Transverse colon (tissue), 4 donors: ENCODE data around the gene SACM1L. TPM values are rescaled to one million over a fixed set of nuclear protein-coding genes. Genes with fewer than 3 reads are reported as not detected.

Experiments
- DNase-seq: peaks from one replicate; pipeline ENCODE4 v3.0.0-alpha.2; 2019
- H3K27ac ChIP-seq, 4 donors: fragments of 200-600 bp; sonication (generic); 2 replicates each; pipeline ENCODE4 v1.5.1; 2016 to 2018; ENCODE audit warnings: inconsistent platforms in 4 of 4
- H3K27me3 ChIP-seq: fragments of 200-600 bp; sonication (generic); 2 replicates; pipeline ENCODE4 v1.5.1; 2017; ENCODE audit warnings: inconsistent platforms
- H3K36me3 ChIP-seq, 4 donors: fragments of 200-600 bp; sonication (generic); 2 replicates each; pipeline ENCODE4 v1.5.1; 2017 to 2019; ENCODE audit warnings: inconsistent platforms in 4 of 4
- H3K4me1 ChIP-seq, 4 donors: fragments of 200-600 bp; sonication (generic); 2 replicates each; pipeline ENCODE4 v1.5.1; 2017 to 2020; ENCODE audit warnings: inconsistent platforms in 4 of 4
- H3K4me3 ChIP-seq, 4 donors: fragments of 200-600 bp; sonication (generic); 1 replicate in 1 of 4; 2 replicates in 3 of 4; pipeline versions ENCODE4 v1.5.1 to v1.6.1; 2017 to 2019; ENCODE audit warnings: inconsistent platforms in 4 of 4
- H3K9me3 ChIP-seq, 2 donors: fragments of 200-600 bp; sonication (generic); 2 replicates each; pipeline ENCODE4 v1.5.1; 2017 to 2019; ENCODE audit warnings: inconsistent platforms in 2 of 2
- EP300 ChIP-seq: sonication (generic); formaldehyde crosslinking; IDR thresholded peaks from one replicate; pipeline ENCODE4 v1.6.1; 2017; ENCODE audit warnings: antibody characterized with exemption, low read depth
- POLR2A ChIP-seq: fragments of 450-650 bp; IDR thresholded peaks from one replicate; pipeline ENCODE4 v1.6.1; 2016; ENCODE audit warnings: antibody characterized with exemption, mild to moderate bottlenecking, moderate library complexity
- POLR2AphosphoS5 ChIP-seq, 3 donors: sonication (generic); formaldehyde crosslinking; IDR thresholded peaks; one replicate each; pipeline ENCODE4 v1.6.1; 2016; ENCODE audit warnings: antibody characterized with exemption in 3 of 3
- WGBS, 2 donors: methylation state at CpG; one replicate each; pipeline ENCODE4 v1.1.5; 2018; ENCODE audit warnings: low coverage in 1 of 2; 5-methylcytosine and 5-hydroxymethylcytosine counted together
- in situ Hi-C, 4 donors: fragments of 200-750 bp; cut with MboI; loops; one replicate each; pipeline versions ENCODE4 v1.15.0 to v1.15.1; 2017; ENCODE audit warnings: low sequenced_read_pairs in 3 of 4, low pct_ligation_motif_present in 1 of 4, low pct_unique_long_range_greater_than_20kb in 1 of 4
- intact Hi-C: fragments of 100-400 bp; cut with DNase I; formaldehyde crosslinking; loops from one replicate; pipeline ENCODE4 v1.15.1; 2023; ENCODE audit warnings: low total_unique reads
- total RNA-seq, 4 donors: library from RNA; depleted of rRNA; stranded (reverse); fragments of >200 nt; gene quantifications; one replicate each; pipeline ENCODE4 v1.1.0, GENCODE V29; 2016
- TF ChIP-seq, protein P1 (sequence below), 5 experiments: fragments of 200-600 bp in 3 of 5; fragments of 450-650 bp in 2 of 5; sonication (generic) in 3 of 5; IDR thresholded peaks; 1 replicate in 2 of 5; 2 replicates in 3 of 5; pipeline ENCODE4 v1.5.1; 2016 to 2017; ENCODE audit warnings: antibody characterized with exemption in 5 of 5, inconsistent platforms in 3 of 5, mild to moderate bottlenecking in 2 of 5, moderate library complexity in 1 of 5

Gene SACM1L
- total RNA-seq, 4 donors from 2014 or later, result 8.6 to 71.9 (median 53.8) TPM

DNA sequence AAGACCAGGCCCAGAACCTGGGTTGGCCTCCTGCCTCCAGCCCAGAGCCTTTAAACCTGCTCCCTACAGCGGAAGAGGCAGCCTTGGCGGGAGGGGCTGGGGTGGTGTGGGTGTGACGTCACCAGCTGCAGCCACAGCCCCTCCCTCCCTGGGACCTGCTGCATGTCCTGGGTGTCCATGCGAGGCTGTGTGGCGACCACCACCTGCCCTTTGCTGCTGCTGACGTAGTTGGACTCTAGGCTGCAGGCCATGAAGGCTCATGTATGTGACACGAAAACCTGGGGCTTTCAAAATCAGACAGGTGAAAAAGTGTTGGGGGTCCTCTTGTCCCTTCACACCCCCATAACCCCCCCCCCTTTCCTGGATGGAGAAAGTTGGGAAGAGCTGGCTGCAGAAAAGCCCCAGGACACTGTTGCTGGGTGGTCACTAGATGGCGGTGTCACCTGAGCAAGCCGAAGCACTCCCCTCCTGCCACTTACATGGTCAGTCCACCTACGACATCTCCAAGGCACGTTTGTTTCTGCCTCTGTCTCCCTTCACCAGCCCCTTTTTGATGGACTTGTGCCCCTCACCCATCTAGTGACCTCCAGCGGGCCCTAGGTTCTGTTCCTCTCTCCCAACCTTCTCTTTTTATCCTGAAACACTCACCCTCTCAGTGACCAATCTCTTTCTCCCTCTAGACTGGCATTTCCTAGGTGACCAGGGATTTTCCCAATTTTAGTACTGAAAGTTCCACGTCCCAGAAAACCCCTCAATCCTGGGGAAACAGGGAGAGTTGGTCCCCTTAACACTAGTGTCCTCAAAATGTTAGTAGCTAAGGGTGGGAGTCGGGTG lies 71.9 kb downstream of the SACM1L start:
- intact Hi-C loops (loop anchor here (10.0 kb wide), 1 partner anchor 174 kb away; no protein-coding TSS in a partner anchor), in situ Hi-C loops (loop anchor here (5.0 to 25.0 kb wide), 4 partner anchors 164 to 676 kb away; no protein-coding TSS in a partner anchor)
- WGBS, 2 donors, result 0 to 41% methylated on average over 1 to 14 of the region's 14 CpGs
- no peaks in the 10 kb centered on the region for H3K9me3 ChIP-seq
- no peaks in the 10 kb centered on the region for H3K36me3 ChIP-seq
- H3K4me1 ChIP-seq, result peaks cover 0 to 3% (median 0%) of the 10 kb centered on the region in 4 donors
- no peaks in the 10 kb centered on the region for H3K27me3 ChIP-seq
- peak; percentile 58 for DNase-seq
- no peak for TF ChIP-seq POLR2AphosphoS5 (IDR thresholded peaks at IDR 0.05)
- TF ChIP-seq, protein P1, sequence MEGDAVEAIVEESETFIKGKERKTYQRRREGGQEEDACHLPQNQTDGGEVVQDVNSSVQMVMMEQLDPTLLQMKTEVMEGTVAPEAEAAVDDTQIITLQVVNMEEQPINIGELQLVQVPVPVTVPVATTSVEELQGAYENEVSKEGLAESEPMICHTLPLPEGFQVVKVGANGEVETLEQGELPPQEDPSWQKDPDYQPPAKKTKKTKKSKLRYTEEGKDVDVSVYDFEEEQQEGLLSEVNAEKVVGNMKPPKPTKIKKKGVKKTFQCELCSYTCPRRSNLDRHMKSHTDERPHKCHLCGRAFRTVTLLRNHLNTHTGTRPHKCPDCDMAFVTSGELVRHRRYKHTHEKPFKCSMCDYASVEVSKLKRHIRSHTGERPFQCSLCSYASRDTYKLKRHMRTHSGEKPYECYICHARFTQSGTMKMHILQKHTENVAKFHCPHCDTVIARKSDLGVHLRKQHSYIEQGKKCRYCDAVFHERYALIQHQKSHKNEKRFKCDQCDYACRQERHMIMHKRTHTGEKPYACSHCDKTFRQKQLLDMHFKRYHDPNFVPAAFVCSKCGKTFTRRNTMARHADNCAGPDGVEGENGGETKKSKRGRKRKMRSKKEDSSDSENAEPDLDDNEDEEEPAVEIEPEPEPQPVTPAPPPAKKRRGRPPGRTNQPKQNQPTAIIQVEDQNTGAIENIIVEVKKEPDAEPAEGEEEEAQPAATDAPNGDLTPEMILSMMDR (IDR thresholded peaks at IDR 0.05), result peak; percentile 65 to 82 (median 77)
- no peak overlapping the region for H3K27ac ChIP-seq
- H3K4me3 ChIP-seq, result no peak overlapping the region

DNA sequence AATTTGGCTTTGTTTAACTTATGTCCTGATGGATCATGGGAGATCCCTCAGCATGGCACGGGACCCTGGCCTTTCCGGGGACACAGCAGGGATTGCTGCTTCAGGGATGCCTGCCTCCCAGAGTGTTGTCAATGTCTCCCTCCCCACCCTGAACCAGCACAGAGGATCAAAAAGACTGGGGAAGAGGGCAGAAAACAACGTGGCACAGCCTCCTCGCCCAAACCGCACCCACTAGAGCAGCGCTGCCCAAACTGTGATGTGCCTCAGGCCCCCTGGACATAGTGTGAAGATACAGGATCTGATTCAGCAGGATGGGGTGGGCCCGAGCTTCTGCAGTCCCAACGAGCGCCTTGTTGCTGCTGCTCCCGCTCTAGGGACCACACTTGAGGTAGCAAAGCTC lies 72.6 kb downstream of the SACM1L start:
- H3K4me3 ChIP-seq, result no peak overlapping the region
- DNase-seq, result no peak
- in situ Hi-C loops, result loop anchor here (5.0 to 25.0 kb wide), 4 partner anchors 163 to 675 kb away; no protein-coding TSS in a partner anchor
- H3K36me3 ChIP-seq, result no peaks in the 10 kb centered on the region
- no peak overlapping the region for H3K27ac ChIP-seq
- 88 to 91% methylated on average over 4 to 10 of the region's 10 CpGs for WGBS, 2 donors
- intact Hi-C loops, result loop anchor here (10.0 kb wide), 1 partner anchor 173 kb away; no protein-coding TSS in a partner anchor
- H3K27me3 ChIP-seq, result no peaks in the 10 kb centered on the region
- no peaks in the 10 kb centered on the region for H3K9me3 ChIP-seq
- TF ChIP-seq, protein P1 (IDR thresholded peaks at IDR 0.05), result no peak
- no peak for TF ChIP-seq POLR2A
- no peak for TF ChIP-seq POLR2AphosphoS5 (IDR thresholded peaks at IDR 0.05)
- TF ChIP-seq EP300, result no peak
- peaks cover 0 to 3% (median 0%) of the 10 kb centered on the region in 4 donors for H3K4me1 ChIP-seq

DNA sequence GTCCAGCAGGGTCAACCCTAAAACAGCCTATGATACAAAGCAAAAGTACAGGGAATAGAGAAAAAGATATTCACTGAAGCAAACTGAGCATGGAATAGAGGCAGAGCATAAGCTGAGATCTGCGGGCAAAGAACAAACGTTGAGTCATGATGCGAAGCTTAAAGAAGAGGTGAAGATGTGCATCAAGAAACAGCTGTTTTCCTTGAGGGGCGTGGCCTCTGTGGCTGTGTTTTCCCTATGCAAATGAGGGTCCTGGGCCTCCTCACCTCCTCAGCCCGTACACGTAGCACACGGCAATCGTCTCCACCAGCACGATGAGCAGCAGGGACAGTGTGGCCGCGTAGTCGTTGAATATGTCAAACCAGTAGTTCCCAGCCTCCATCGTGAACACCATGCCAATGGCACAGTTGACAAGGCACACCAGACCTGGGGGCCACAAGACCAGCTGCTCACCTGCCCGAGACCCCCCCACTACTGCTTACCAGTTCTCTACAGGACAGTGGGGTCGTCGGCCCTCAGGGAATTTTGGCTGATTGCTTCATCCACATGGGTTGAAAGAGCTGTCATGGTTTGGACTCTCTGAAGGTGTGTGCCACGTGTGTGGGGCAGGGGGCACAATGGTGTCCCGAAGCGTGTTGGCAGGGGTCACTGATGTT lies 73.6 kb downstream of the SACM1L start:
- in situ Hi-C loops (loop anchor here (5.0 to 25.0 kb wide), 4 partner anchors 162 to 675 kb away; no protein-coding TSS in a partner anchor), intact Hi-C loops (loop anchor here (10.0 kb wide), 1 partner anchor 172 kb away; no protein-coding TSS in a partner anchor)
- Histone ChIP-seq H3K9me3 (no peaks in the 10 kb centered on the region), H3K27ac (no peak overlapping the region), H3K27me3 (no peaks in the 10 kb centered on the region), H3K36me3 (no peaks in the 10 kb centered on the region), H3K4me1 (peaks cover 0 to 3% (median 0%) of the 10 kb centered on the region in 4 donors), H3K4me3 (no peak overlapping the region)
- DNase-seq, result no peak
- 89 to 90% methylated on average over 3 to 19 of the region's 19 CpGs for WGBS, 2 donors
- TF ChIP-seq, protein P1 (IDR thresholded peaks at IDR 0.05), result no peak
- TF ChIP-seq EP300 (no peak), POLR2A (no peak), POLR2AphosphoS5 (IDR thresholded peaks at IDR 0.05) (no peak)

DNA sequence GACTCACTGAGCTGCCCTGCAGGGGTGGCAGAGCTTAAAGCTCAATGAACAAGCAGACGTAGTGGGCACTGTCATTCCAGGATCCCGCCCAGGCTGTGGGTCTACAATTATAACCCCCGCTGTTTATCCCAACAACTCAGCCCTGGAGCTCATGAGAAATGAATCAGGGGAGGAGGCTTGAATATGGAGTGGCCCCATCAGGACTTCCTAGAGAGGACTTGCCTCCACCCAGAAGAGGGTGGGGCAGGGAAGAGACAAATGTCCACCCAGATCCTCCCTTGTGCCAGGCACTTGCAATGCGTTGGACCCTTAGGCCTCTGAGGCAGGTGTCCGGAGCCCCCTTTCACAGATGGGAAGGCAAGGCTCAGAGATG lies 74.1 kb downstream of the SACM1L start:
- Histone ChIP-seq H3K4me3 (no peak overlapping the region), H3K4me1 (peaks cover 0 to 3% (median 0%) of the 10 kb centered on the region in 4 donors), H3K9me3 (no peaks in the 10 kb centered on the region), H3K36me3 (no peaks in the 10 kb centered on the region), H3K27ac (no peak overlapping the region), H3K27me3 (no peaks in the 10 kb centered on the region)
- no peak for TF ChIP-seq EP300
- TF ChIP-seq, protein P1 (IDR thresholded peaks at IDR 0.05), result no peak
- no peak for TF ChIP-seq POLR2A
- TF ChIP-seq POLR2AphosphoS5 (IDR thresholded peaks at IDR 0.05), result no peak
- 92% methylated on average over 5 of the region's 5 CpGs; no CpG with 5 or more reads in 1 of the 2 donors for WGBS, 2 donors
- no peak for DNase-seq
- intact Hi-C loops (loop anchor here (10.0 kb wide), 1 partner anchor 172 kb away; no protein-coding TSS in a partner anchor), in situ Hi-C loops (loop anchor here (5.0 to 25.0 kb wide), 4 partner anchors 162 to 674 kb away; no protein-coding TSS in a partner anchor)
